Measurements from ENCODE around the gene RPS16. TPM values are rescaled to one million over a fixed set of nuclear protein-coding genes. Genes with fewer than 3 reads are reported as not detected.
A peak's percentile ranks its signal among the peaks of the same experiment; 100 is the strongest.

The RPS16 gene
- total and polyA plus RNA-seq, 9 of the 15 experiments (the other 6 are each of a cell fraction or from before 2014, with no cell fraction given): 82.6 to 3,671 (median 2,204) TPM

DNA sequence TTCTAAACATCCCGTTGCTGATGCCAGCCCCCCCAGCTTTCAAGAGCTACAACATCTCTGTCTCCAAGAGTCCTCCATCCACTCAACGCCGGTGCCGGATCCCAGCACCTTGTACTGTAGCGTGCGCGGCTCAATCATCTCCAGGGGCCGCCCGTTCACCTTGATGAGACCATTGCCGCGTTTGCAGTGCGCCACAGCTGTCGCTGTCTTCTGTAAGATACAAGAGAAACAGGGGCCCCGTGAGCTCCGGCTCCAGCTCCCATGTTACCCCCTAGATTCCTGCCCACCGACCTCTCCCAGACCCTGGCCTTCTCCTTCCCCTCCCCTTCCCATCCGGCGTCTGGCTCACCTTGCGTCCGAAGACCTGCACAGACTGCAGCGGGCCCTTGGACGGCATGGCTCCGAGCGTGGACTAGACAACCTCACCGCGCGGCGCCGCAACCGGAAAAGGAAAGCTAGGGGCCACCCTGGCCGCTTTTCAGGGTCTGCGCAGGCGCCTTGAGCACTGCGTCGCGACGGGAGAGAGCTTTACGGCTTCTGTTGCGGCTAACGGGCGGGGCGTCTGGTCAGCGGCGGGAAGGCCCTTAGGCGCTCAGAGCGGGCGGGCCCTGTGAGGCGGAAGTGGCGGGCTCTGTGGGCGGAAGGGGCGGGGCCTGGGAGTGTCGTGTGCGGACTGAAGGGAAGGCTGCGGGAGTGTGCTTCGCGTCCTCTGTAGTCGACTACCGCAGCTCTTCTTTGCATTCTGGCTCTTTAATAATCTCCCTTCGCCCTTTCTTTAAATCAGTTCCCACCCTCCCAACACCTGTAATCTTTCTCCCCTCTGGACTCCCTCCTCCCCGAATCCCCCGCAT lies at the start of gene RPS16 (continued):
- TF ChIP-seq GTF2E2 (tag; IDR thresholded peaks at IDR 0.05) (peak; percentile 48; the same call in 1 of the 2 replicates), KDM5B (IDR thresholded peaks at IDR 0.05; ENCODE audit: insufficient replicate concordance, low read depth, low read length) (peak; percentile 99), TBL1XR1 (IDR thresholded peaks at IDR 0.05; ENCODE audit: low read length in 2 of 2) (peak in 1 of 2 experiments; percentile 78; a peak in 1 of 4 replicates), RBM22 (IDR thresholded peaks at IDR 0.05; ENCODE audit: low read depth, low read length, poor library complexity, severe bottlenecking) (peak; percentile 95), SMAD1 (IDR thresholded peaks at IDR 0.05; ENCODE audit: low read depth, low read length, partially characterized antibody) (peak; percentile 83), FIP1L1 (IDR thresholded peaks at IDR 0.05; ENCODE audit: low read depth, low read length, poor library complexity, severe bottlenecking) (peak; percentile 72), ZFX (CRISPR knock-in tag; IDR thresholded peaks at IDR 0.05) (peak; percentile 83), HCFC1 (IDR thresholded peaks at IDR 0.05; ENCODE audit: low read depth, low read length) (peak; percentile 66), ZZZ3 (IDR thresholded peaks at IDR 0.05) (peak; percentile 78; the same call in 1 of the 2 replicates), NEUROD1 (IDR thresholded peaks at IDR 0.05; ENCODE audit: borderline replicate concordance, low read depth, low read length, partially characterized antibody) (peak; percentile 71), NR2F6 (CRISPR knock-in tag; IDR thresholded peaks at IDR 0.05) (no peak), ZNF133 (CRISPR knock-in tag; IDR thresholded peaks at IDR 0.05) (no peak)
- TF ChIP-seq, protein P1, sequence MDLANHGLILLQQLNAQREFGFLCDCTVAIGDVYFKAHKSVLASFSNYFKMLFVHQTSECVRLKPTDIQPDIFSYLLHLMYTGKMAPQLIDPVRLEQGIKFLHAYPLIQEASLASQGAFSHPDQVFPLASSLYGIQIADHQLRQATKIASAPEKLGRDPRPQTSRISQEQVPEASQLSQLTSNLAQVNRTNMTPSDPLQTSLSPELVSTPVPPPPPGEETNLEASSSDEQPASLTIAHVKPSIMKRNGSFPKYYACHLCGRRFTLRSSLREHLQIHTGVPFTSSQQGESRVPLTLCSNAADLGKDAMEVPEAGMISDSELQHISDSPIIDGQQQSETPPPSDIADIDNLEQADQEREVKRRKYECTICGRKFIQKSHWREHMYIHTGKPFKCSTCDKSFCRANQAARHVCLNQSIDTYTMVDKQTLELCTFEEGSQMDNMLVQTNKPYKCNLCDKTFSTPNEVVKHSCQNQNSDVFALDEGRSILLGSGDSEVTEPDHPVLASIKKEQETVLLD (IDR thresholded peaks at IDR 0.05): peak; percentile 80
- TF ChIP-seq, protein P2, sequence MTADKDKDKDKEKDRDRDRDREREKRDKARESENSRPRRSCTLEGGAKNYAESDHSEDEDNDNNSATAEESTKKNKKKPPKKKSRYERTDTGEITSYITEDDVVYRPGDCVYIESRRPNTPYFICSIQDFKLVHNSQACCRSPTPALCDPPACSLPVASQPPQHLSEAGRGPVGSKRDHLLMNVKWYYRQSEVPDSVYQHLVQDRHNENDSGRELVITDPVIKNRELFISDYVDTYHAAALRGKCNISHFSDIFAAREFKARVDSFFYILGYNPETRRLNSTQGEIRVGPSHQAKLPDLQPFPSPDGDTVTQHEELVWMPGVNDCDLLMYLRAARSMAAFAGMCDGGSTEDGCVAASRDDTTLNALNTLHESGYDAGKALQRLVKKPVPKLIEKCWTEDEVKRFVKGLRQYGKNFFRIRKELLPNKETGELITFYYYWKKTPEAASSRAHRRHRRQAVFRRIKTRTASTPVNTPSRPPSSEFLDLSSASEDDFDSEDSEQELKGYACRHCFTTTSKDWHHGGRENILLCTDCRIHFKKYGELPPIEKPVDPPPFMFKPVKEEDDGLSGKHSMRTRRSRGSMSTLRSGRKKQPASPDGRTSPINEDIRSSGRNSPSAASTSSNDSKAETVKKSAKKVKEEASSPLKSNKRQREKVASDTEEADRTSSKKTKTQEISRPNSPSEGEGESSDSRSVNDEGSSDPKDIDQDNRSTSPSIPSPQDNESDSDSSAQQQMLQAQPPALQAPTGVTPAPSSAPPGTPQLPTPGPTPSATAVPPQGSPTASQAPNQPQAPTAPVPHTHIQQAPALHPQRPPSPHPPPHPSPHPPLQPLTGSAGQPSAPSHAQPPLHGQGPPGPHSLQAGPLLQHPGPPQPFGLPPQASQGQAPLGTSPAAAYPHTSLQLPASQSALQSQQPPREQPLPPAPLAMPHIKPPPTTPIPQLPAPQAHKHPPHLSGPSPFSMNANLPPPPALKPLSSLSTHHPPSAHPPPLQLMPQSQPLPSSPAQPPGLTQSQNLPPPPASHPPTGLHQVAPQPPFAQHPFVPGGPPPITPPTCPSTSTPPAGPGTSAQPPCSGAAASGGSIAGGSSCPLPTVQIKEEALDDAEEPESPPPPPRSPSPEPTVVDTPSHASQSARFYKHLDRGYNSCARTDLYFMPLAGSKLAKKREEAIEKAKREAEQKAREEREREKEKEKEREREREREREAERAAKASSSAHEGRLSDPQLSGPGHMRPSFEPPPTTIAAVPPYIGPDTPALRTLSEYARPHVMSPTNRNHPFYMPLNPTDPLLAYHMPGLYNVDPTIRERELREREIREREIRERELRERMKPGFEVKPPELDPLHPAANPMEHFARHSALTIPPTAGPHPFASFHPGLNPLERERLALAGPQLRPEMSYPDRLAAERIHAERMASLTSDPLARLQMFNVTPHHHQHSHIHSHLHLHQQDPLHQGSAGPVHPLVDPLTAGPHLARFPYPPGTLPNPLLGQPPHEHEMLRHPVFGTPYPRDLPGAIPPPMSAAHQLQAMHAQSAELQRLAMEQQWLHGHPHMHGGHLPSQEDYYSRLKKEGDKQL (CRISPR knock-in tag; IDR thresholded peaks at IDR 0.05; ENCODE audit: borderline replicate concordance): peak; percentile 19; the same call in 1 of the 2 replicates
- TF ChIP-seq, protein P3, sequence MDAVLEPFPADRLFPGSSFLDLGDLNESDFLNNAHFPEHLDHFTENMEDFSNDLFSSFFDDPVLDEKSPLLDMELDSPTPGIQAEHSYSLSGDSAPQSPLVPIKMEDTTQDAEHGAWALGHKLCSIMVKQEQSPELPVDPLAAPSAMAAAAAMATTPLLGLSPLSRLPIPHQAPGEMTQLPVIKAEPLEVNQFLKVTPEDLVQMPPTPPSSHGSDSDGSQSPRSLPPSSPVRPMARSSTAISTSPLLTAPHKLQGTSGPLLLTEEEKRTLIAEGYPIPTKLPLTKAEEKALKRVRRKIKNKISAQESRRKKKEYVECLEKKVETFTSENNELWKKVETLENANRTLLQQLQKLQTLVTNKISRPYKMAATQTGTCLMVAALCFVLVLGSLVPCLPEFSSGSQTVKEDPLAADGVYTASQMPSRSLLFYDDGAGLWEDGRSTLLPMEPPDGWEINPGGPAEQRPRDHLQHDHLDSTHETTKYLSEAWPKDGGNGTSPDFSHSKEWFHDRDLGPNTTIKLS (IDR thresholded peaks at IDR 0.05; ENCODE audit: borderline replicate concordance, low read depth): 0 out of 2 replicates have a peak, but pooled peaks have one; percentile 31
- TF ChIP-seq, protein P4, sequence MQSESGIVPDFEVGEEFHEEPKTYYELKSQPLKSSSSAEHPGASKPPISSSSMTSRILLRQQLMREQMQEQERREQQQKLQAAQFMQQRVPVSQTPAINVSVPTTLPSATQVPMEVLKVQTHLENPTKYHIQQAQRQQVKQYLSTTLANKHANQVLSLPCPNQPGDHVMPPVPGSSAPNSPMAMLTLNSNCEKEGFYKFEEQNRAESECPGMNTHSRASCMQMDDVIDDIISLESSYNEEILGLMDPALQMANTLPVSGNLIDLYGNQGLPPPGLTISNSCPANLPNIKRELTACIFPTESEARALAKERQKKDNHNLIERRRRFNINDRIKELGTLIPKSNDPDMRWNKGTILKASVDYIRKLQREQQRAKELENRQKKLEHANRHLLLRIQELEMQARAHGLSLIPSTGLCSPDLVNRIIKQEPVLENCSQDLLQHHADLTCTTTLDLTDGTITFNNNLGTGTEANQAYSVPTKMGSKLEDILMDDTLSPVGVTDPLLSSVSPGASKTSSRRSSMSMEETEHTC (IDR thresholded peaks at IDR 0.05): no peak

Measured in K562 (cell line).